DOHH2 (cell line): ENCODE results near the gene ADGRB3.

Experiments used
- H3F3A ChIP-seq: fragments of 200-600 bp; sonication (generic), shearing (Covaris generic); 2 replicates; pipeline ENCODE4 v1.6.0; 2016; ENCODE audit warnings: antibody characterized with exemption, mild to moderate bottlenecking; ENCODE audit not compliant: control insufficient read depth, insufficient read depth
- H3K27ac ChIP-seq: fragments of 200-600 bp; sonication (generic); 2 replicates; pipeline ENCODE4 v1.5.1; 2014; ENCODE audit warnings: low read depth, mild to moderate bottlenecking, low read length, moderate library complexity
- H3K27me3 ChIP-seq: fragments of 200-600 bp; sonication (generic); 2 replicates; pipeline ENCODE4 v1.6.1; 2014; ENCODE audit warnings: mild to moderate bottlenecking, low read length, mixed read lengths; ENCODE audit not compliant: control insufficient read depth
- H3K36me3 ChIP-seq: fragments of 200-600 bp; sonication (generic); 2 replicates; pipeline ENCODE4 v1.6.1; 2014; ENCODE audit warnings: mild to moderate bottlenecking, low read length, moderate library complexity, mixed read lengths; ENCODE audit not compliant: control insufficient read depth
- H3K4me1 ChIP-seq: fragments of 200-600 bp; sonication (generic); 2 replicates; pipeline ENCODE4 v1.6.1; 2014; ENCODE audit warnings: mild to moderate bottlenecking, low read length, mixed read lengths; ENCODE audit not compliant: control insufficient read depth
- H3K4me2 ChIP-seq: fragments of 200-600 bp; sonication (generic); 2 replicates; pipeline ENCODE4 v1.6.0; 2014; ENCODE audit warnings: mild to moderate bottlenecking, low read length, moderate library complexity
- H3K4me3 ChIP-seq: fragments of 200-600 bp; sonication (generic); 2 replicates; pipeline ENCODE4 v1.5.1; 2014; ENCODE audit warnings: mild to moderate bottlenecking, low read length, mixed read lengths
- H3K79me2 ChIP-seq: fragments of 200-600 bp; sonication (generic); 2 replicates; pipeline ENCODE4 v1.6.1; 2014; ENCODE audit warnings: mild to moderate bottlenecking, low read length, mixed read lengths; ENCODE audit not compliant: control insufficient read depth
- H3K9me2 ChIP-seq: fragments of 200-600 bp; sonication (generic); replicated peaks from 2 replicates; pipeline ENCODE4 v1.6.1; 2014; ENCODE audit warnings: mild to moderate bottlenecking, low read length, mixed read lengths; ENCODE audit not compliant: control insufficient read depth
- H3K9me3 ChIP-seq: fragments of 200-600 bp; sonication (generic); 2 replicates; pipeline ENCODE4 v1.6.1; 2014; ENCODE audit warnings: antibody characterized with exemption, low read length, mixed read lengths; ENCODE audit not compliant: control insufficient read depth, insufficient read depth
- H4K20me1 ChIP-seq: fragments of 200-600 bp; sonication (generic); 2 replicates; pipeline ENCODE4 v1.6.0; 2014; ENCODE audit warnings: low read depth, mild to moderate bottlenecking, antibody characterized with exemption, low read length, moderate library complexity; ENCODE audit not compliant: control insufficient read depth, insufficient read depth
- EZH2phosphoT487 ChIP-seq: fragments of 200-600 bp; sonication (generic); IDR thresholded peaks from 2 replicates; pipeline ENCODE4 v1.6.1; 2017; ENCODE audit warnings: borderline replicate concordance, mild to moderate bottlenecking, antibody characterized with exemption, low read length, moderate library complexity, mixed read lengths
- TF ChIP-seq, protein P1 (sequence below): fragments of 200-600 bp; sonication (generic); IDR thresholded peaks from one replicate; pipeline ENCODE4 v1.5.1; 2014; ENCODE audit warnings: antibody characterized with exemption, mild to moderate bottlenecking, low read depth, low read length; ENCODE audit not compliant: poor library complexity, severe bottlenecking

Gene ADGRB3

DNA sequence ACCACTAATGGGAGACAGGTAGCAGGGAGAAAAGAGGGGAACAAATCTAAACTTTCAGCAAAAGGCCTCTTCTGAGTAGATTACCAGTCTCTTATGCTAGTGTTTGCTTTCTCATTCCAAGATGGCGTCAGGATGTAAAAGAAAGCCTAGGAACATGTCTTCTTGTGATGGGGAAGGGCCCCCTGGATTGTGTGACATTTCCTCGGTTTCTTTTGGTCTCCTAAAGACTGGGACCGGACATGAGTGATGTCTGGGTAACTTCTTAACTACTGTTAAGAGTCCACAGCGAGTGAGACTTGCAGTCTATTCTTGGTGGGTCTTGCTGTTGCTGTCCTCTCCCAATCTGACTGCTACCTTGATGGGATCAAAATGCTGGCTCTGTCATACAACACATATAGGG is 60.3 kb downstream of the ADGRB3 start:
- H3K4me1 ChIP-seq: no peaks in the 10 kb centered on the region
- H3K9me3 ChIP-seq: no peaks in the 10 kb centered on the region
- TF ChIP-seq, protein P1, sequence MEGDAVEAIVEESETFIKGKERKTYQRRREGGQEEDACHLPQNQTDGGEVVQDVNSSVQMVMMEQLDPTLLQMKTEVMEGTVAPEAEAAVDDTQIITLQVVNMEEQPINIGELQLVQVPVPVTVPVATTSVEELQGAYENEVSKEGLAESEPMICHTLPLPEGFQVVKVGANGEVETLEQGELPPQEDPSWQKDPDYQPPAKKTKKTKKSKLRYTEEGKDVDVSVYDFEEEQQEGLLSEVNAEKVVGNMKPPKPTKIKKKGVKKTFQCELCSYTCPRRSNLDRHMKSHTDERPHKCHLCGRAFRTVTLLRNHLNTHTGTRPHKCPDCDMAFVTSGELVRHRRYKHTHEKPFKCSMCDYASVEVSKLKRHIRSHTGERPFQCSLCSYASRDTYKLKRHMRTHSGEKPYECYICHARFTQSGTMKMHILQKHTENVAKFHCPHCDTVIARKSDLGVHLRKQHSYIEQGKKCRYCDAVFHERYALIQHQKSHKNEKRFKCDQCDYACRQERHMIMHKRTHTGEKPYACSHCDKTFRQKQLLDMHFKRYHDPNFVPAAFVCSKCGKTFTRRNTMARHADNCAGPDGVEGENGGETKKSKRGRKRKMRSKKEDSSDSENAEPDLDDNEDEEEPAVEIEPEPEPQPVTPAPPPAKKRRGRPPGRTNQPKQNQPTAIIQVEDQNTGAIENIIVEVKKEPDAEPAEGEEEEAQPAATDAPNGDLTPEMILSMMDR: no peak
- no peak for TF ChIP-seq EZH2phosphoT487
- no peak overlapping the region for H3K4me3 ChIP-seq
- no peaks in the 10 kb centered on the region for H3K36me3 ChIP-seq
- no peaks in the 10 kb centered on the region for H3K9me2 ChIP-seq
- H3K4me2 ChIP-seq: no peak overlapping the region
- no peaks in the 10 kb centered on the region for H3K79me2 ChIP-seq
- no peaks in the 10 kb centered on the region for H4K20me1 ChIP-seq
- no peak overlapping the region for H3K27ac ChIP-seq
- H3K27me3 ChIP-seq: no peaks in the 10 kb centered on the region
- no peaks in the 10 kb centered on the region for H3F3A ChIP-seq

DNA sequence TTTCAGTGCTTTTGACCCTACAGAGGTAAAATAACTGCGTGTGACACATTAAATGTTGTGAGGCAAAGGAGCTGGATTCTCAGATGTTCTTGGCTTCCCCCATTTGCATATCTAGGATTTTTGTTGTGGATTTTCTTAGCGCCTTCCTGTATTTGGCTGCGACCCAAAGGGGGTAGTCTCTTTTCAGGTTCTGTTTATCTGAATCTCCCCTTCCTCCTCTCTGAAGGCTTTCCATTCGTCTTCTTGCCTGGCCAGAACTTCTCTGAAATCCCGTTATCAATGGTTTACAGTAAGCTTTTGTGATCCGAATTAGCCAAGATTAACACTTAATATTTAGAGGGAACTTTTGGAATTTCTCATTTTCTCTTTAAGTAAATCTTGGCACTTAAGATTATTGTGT is 60.8 kb downstream of the ADGRB3 start:
- TF ChIP-seq, protein P1: no peak
- no peak for TF ChIP-seq EZH2phosphoT487
- Histone ChIP-seq H3K27me3 (no peaks in the 10 kb centered on the region), H3K9me3 (no peaks in the 10 kb centered on the region), H3K4me2 (no peak overlapping the region), H3K79me2 (no peaks in the 10 kb centered on the region), H3K4me3 (no peak overlapping the region), H3K36me3 (no peaks in the 10 kb centered on the region), H4K20me1 (no peaks in the 10 kb centered on the region), H3K9me2 (no peaks in the 10 kb centered on the region), H3K4me1 (no peaks in the 10 kb centered on the region), H3K27ac (no peak overlapping the region), H3F3A (no peaks in the 10 kb centered on the region)

DNA sequence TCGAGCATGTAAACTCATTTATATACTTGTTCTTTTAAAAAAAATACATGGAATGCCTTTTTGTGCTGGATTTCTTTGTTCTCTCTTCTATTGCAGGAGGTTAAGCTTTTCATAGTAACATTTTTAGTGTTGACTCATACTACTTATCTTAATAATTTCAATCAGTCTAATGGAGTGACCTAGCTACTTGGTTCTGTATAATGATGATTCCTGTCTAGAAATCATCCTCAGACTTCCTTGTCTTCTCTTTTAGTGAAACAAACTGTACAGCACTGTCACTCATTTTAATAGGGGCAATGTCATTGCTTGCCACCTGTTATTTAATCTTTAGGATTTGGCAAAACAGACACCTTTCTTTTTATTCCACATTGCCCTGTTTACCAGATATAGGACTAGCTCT is 62.3 kb downstream of the ADGRB3 start:
- no peaks in the 10 kb centered on the region for H3K4me1 ChIP-seq
- no peaks in the 10 kb centered on the region for H3K9me2 ChIP-seq
- no peaks in the 10 kb centered on the region for H3F3A ChIP-seq
- no peaks in the 10 kb centered on the region for H3K9me3 ChIP-seq
- no peaks in the 10 kb centered on the region for H4K20me1 ChIP-seq
- no peak for TF ChIP-seq EZH2phosphoT487
- TF ChIP-seq, protein P1: no peak
- H3K27ac ChIP-seq: no peak overlapping the region
- H3K79me2 ChIP-seq: no peaks in the 10 kb centered on the region
- no peaks in the 10 kb centered on the region for H3K36me3 ChIP-seq
- no peaks in the 10 kb centered on the region for H3K27me3 ChIP-seq
- H3K4me2 ChIP-seq: no peak overlapping the region
- H3K4me3 ChIP-seq: no peak overlapping the region

DNA sequence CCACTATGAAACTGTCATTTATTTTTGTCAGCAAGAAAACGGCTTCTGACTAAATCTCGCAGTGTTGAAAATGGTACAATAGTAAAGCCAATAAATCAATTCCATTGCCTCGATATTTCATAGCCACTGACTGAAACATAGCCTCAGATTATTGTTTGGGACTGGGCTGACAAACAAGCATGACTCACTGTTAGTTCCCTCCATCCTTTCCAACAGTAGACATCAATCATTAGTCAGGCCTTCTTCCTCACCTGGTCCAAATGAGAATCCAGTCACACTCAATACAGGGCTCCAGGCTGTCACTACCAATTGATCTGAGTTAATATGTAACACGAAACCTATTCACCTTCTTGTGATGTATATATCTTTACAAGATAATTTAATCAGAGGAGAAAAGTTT is 66.1 kb downstream of the ADGRB3 start:
- no peak overlapping the region for H3K4me2 ChIP-seq
- H3K9me3 ChIP-seq: no peaks in the 10 kb centered on the region
- H3K4me1 ChIP-seq: no peaks in the 10 kb centered on the region
- no peaks in the 10 kb centered on the region for H3F3A ChIP-seq
- H3K27me3 ChIP-seq: no peaks in the 10 kb centered on the region
- H3K9me2 ChIP-seq: no peaks in the 10 kb centered on the region
- H3K4me3 ChIP-seq: no peak overlapping the region
- H3K27ac ChIP-seq: no peak overlapping the region
- no peaks in the 10 kb centered on the region for H3K36me3 ChIP-seq
- H4K20me1 ChIP-seq: no peaks in the 10 kb centered on the region
- TF ChIP-seq, protein P1: no peak
- TF ChIP-seq EZH2phosphoT487: no peak
- no peaks in the 10 kb centered on the region for H3K79me2 ChIP-seq
